Progenitor cell of endocrine pancreas (in vitro differentiated cells): ENCODE results near the gene AGXT. TPM values are rescaled to one million over a fixed set of nuclear protein-coding genes. Genes with fewer than 3 reads are reported as not detected.

Experiments
- DNase-seq: peaks from one replicate; pipeline ENCODE4 v3.0.0; 2021; ENCODE audit warnings: low spot score; ENCODE audit not compliant: unreplicated experiment
- H3K27ac Mint-ChIP-seq: 2 replicates; pipeline ENCODE4 v1.8.0; 2021; ENCODE audit warnings: mild to moderate bottlenecking, moderate library complexity, mixed read lengths
- H3K27me3 Mint-ChIP-seq: 2 replicates; pipeline ENCODE4 v1.8.0; 2021; ENCODE audit warnings: mixed read lengths
- H3K36me3 Mint-ChIP-seq: 2 replicates; pipeline ENCODE4 v1.8.0; 2022; ENCODE audit warnings: mixed read lengths; ENCODE audit not compliant: insufficient read depth
- H3K4me1 Mint-ChIP-seq: 2 replicates; pipeline ENCODE4 v1.8.0; 2021; ENCODE audit warnings: low read depth, mixed read lengths
- H3K4me3 Mint-ChIP-seq: 2 replicates; pipeline ENCODE4 v1.8.0; 2021; ENCODE audit warnings: low read depth, mild to moderate bottlenecking, moderate library complexity, mixed read lengths
- H3K9me3 Mint-ChIP-seq: 2 replicates; pipeline ENCODE4 v1.8.0; 2021; ENCODE audit warnings: low read depth, mixed read lengths
- CTCF ChIP-seq: fragments of 200-600 bp; sonication (generic); IDR thresholded peaks from one replicate; pipeline ENCODE4 v1.5.0; 2021; ENCODE audit warnings: antibody characterized with exemption, mild to moderate bottlenecking; ENCODE audit not compliant: unreplicated experiment
- total RNA-seq: library from RNA; stranded (reverse); gene quantifications from 2 replicates; pipeline ENCODE4 v1.2.1, GENCODE V29; 2021

Gene AGXT
- total RNA-seq, 1 donor from 2014 or later, result 1.2 TPM

- Mint-ChIP-seq H3K4me1 (peaks cover 10% of the 10 kb centered on the region), H3K9me3 (peaks cover 6% of the 10 kb centered on the region), H3K27me3 (no peaks in the 10 kb centered on the region), H3K36me3 (no peaks in the 10 kb centered on the region), H3K4me3 (no peak overlapping the region), H3K27ac (no peak overlapping the region)
- no peak for DNase-seq
- TF ChIP-seq CTCF, result no peak
Measured at GRCh38 chr2:240896394-240896793, 27.8 kb downstream of the AGXT start.

GRCh38 chr2:240896871-240897692, 28.5 kb downstream of the AGXT start:
- Mint-ChIP-seq H3K4me3 (no peak overlapping the region), H3K27me3 (no peaks in the 10 kb centered on the region), H3K36me3 (no peaks in the 10 kb centered on the region), H3K4me1 (peaks cover 10% of the 10 kb centered on the region), H3K9me3 (peaks cover 6% of the 10 kb centered on the region), H3K27ac (no peak overlapping the region)
- no peak for DNase-seq
- no peak for TF ChIP-seq CTCF

GRCh38 chr2:240898108-240898730, 29.6 kb downstream of the AGXT start:
- Mint-ChIP-seq H3K27ac (peak overlapping the region; percentile 39), H3K36me3 (no peaks in the 10 kb centered on the region), H3K27me3 (peaks cover 5% of the 10 kb centered on the region), H3K4me3 (no peak overlapping the region), H3K9me3 (peaks cover 6% of the 10 kb centered on the region), H3K4me1 (peaks cover 12% of the 10 kb centered on the region)
- no peak for DNase-seq
- no peak for TF ChIP-seq CTCF

GRCh38 chr2:240898731-240899467, 30.3 kb downstream of the AGXT start:
- DNase-seq, result no peak
- peaks cover 6% of the 10 kb centered on the region for H3K9me3 Mint-ChIP-seq
- no peaks in the 10 kb centered on the region for H3K36me3 Mint-ChIP-seq
- H3K4me3 Mint-ChIP-seq, result no peak overlapping the region
- peaks cover 5% of the 10 kb centered on the region for H3K27me3 Mint-ChIP-seq
- TF ChIP-seq CTCF, result no peak
- H3K27ac Mint-ChIP-seq, result peak overlapping the region; percentile 39
- peaks cover 9% of the 10 kb centered on the region for H3K4me1 Mint-ChIP-seq

- TF ChIP-seq CTCF, result no peak
- Mint-ChIP-seq H3K27ac (no peak overlapping the region), H3K36me3 (no peaks in the 10 kb centered on the region), H3K4me1 (peaks cover 10% of the 10 kb centered on the region), H3K9me3 (peaks cover 6% of the 10 kb centered on the region), H3K4me3 (no peak overlapping the region), H3K27me3 (peaks cover 5% of the 10 kb centered on the region)
- DNase-seq, result no peak
Measured at GRCh38 chr2:240899468-240899865, 30.8 kb downstream of the AGXT start.
